HepG2 (cell line): ENCODE measurements around the gene TEAD4. TPM values are rescaled to one million over a fixed set of nuclear protein-coding genes. Genes with fewer than 3 reads are reported as not detected.

ENCODE experiments used
- ATAC-seq: fragments of 200-7000 bp; cut with Tn5 transposase; 3 replicates; pipeline ENCODE4 v1.9.1; 2020; ENCODE audit warnings: mild to moderate bottlenecking, moderate library complexity
- BruUV-seq: library from RNA; stranded (reverse); fragments of 400-500 nt; replicated peaks from 2 replicates; lab custom pipeline; 2021; lab: Mats Ljungman, UMichigan
- CTCF ChIA-PET: fragments of 300-600 bp; formaldehyde crosslinking; extraction: SDS; loops from one replicate; lab custom pipeline; 2021; ENCODE audit warnings: low total read pairs, inconsistent platforms, low intra/inter-chr PET ratio; lab: Yijun Ruan, JAX
- POLR2A ChIA-PET: fragments of 350-600 bp; sonication (Branson Sonifier 250); formaldehyde crosslinking; loops from one replicate; lab custom pipeline; 2020; ENCODE audit warnings: antibody characterized with exemption, inconsistent platforms; lab: Yijun Ruan, JAX
- DNase-seq: peaks from one replicate; pipeline ENCODE4 v3.0.0-alpha.2; 2015; ENCODE audit warnings: low spot score
- FAIRE-seq: peaks from 3 replicates; lab custom pipeline; 2011; peaks lifted over from hg19 to GRCh38; lab: Jason Lieb, UNC
- H2AFZ ChIP-seq: one replicate; pipeline ENCODE4 v1.6.1; 2011; ENCODE audit warnings: low read length, inconsistent platforms
- H3K27ac ChIP-seq: fragments of 300-600 bp; 3 replicates; pipeline ENCODE4 v1.8.0; 2011; ENCODE audit warnings: mixed run types, mild to moderate bottlenecking, mixed read lengths, low read length, inconsistent platforms; ENCODE audit not compliant: insufficient read depth; ENCODE audit errors: extremely low read length
- H3K27me3 ChIP-seq, 2 experiments: fragments of 200-600 bp in 1 of 2; 2 replicates in 1 of 2; 3 replicates in 1 of 2; pipeline versions ENCODE4 v1.6.0 to v1.8.0; 2011; ENCODE audit warnings: low read length in 2 of 2, mild to moderate bottlenecking in 2 of 2, moderate library complexity in 2 of 2, inconsistent platforms in 1 of 2; ENCODE audit not compliant: insufficient read depth in 2 of 2, control insufficient read depth in 1 of 2
- H3K36me3 ChIP-seq, 2 experiments: fragments of 200-600 bp in 1 of 2; replicated peaks in 1 of 2; 2 replicates in 1 of 2; 3 replicates in 1 of 2; pipeline versions ENCODE4 v1.5.1 to v1.8.0; 2011; ENCODE audit warnings: low read length in 2 of 2, inconsistent platforms in 1 of 2; ENCODE audit not compliant: insufficient read depth in 2 of 2, control insufficient read depth in 1 of 2
- H3K4me1 ChIP-seq: 2 replicates; pipeline ENCODE4 v1.5.1; 2012; ENCODE audit warnings: low read length, inconsistent platforms; ENCODE audit not compliant: insufficient read depth
- H3K4me2 ChIP-seq: 2 replicates; pipeline ENCODE4 v1.6.0; 2011; ENCODE audit warnings: low read depth, low read length, inconsistent platforms
- H3K4me3 ChIP-seq, 3 experiments: fragments of 200-600 bp in 1 of 3; sonication (generic), shearing (Covaris generic) in 1 of 3; replicated peaks in 1 of 3; 2 replicates each; pipeline ENCODE4 v1.5.1; 2011 to 2016; ENCODE audit warnings: low read length in 3 of 3, inconsistent platforms in 2 of 3, low read depth in 2 of 3, mild to moderate bottlenecking in 2 of 3, control low read depth in 1 of 3, mixed read lengths in 1 of 3; ENCODE audit not compliant: insufficient read depth in 1 of 3
- H3K79me2 ChIP-seq: one replicate; pipeline ENCODE4 v1.6.1; 2011; ENCODE audit warnings: low read length, inconsistent platforms; ENCODE audit not compliant: insufficient read depth
- H3K9ac ChIP-seq: 2 replicates; pipeline ENCODE4 v1.6.0; 2011; ENCODE audit warnings: mild to moderate bottlenecking, low read depth, low read length, inconsistent platforms; ENCODE audit not compliant: insufficient read depth
- H3K9me3 ChIP-seq: 2 replicates; pipeline ENCODE4 v1.5.1; 2012; ENCODE audit warnings: mild to moderate bottlenecking, low read length
- H4K20me1 ChIP-seq: 2 replicates; pipeline ENCODE4 v1.6.0; 2011; ENCODE audit warnings: inconsistent platforms, mild to moderate bottlenecking, low read length, moderate library complexity; ENCODE audit not compliant: insufficient read depth
- CEBPG ChIP-seq: IDR thresholded peaks from 2 replicates; pipeline ENCODE4 v1.6.1; 2016
- EZH2 ChIP-seq: conservative IDR thresholded peaks from 2 replicates; pipeline ENCODE4 v1.6.1; 2012; ENCODE audit warnings: mild to moderate bottlenecking, low read depth, low read length, moderate library complexity
- FOXP4 ChIP-seq: sonication (generic); formaldehyde crosslinking; IDR thresholded peaks from 2 replicates; pipeline ENCODE4 v1.4.0; 2020; ENCODE audit warnings: missing genetic modification reagents
- GATA4 ChIP-seq: sonication (generic); IDR thresholded peaks from 2 replicates; pipeline ENCODE4 v1.6.1; 2016; ENCODE audit warnings: antibody characterized with exemption, low read depth, borderline replicate concordance
- KAT2B ChIP-seq: fragments of 150-350 bp; IDR thresholded peaks from 2 replicates; pipeline ENCODE4 v1.6.1; 2014; ENCODE audit warnings: low read depth, low read length, borderline replicate concordance
- MAZ ChIP-seq, 2 experiments: sonication (generic) in 1 of 2; formaldehyde crosslinking in 1 of 2; IDR thresholded peaks; 2 replicates each; pipeline versions ENCODE4 v1.5.0 to v1.6.1; 2012 to 2020; ENCODE audit warnings: low read depth in 2 of 2, mild to moderate bottlenecking in 2 of 2, borderline replicate concordance in 1 of 2, improper control_type of control experiment in 1 of 2, low read length in 1 of 2, missing genetic modification reagents in 1 of 2, moderate library complexity in 1 of 2
- MEF2D ChIP-seq: sonication (generic); formaldehyde crosslinking; IDR thresholded peaks from 2 replicates; pipeline ENCODE4 v1.5.1; 2020; ENCODE audit warnings: mild to moderate bottlenecking, missing genetic modification reagents
- MTA1 ChIP-seq: sonication (generic); formaldehyde crosslinking; IDR thresholded peaks from 2 replicates; pipeline ENCODE4 v1.4.0; 2020; ENCODE audit warnings: missing genetic modification reagents, mild to moderate bottlenecking, borderline replicate concordance
- PHF21A ChIP-seq: sonication (generic); formaldehyde crosslinking; IDR thresholded peaks from 2 replicates; pipeline ENCODE4 v1.5.0; 2020; ENCODE audit warnings: mild to moderate bottlenecking, missing genetic modification reagents
- PRPF4 ChIP-seq: fragments of 200-400 bp; formaldehyde crosslinking; IDR thresholded peaks from 2 replicates; pipeline ENCODE4 v1.6.1; 2016; ENCODE audit warnings: low read length, low read depth; ENCODE audit not compliant: poor library complexity, severe bottlenecking
- RBM22 ChIP-seq: fragments of 200-400 bp; formaldehyde crosslinking; optimal IDR thresholded peaks from 2 replicates; pipeline ENCODE3; 2017; ENCODE audit warnings: mild to moderate bottlenecking, low read length, moderate library complexity
- SALL1 ChIP-seq: sonication (generic); formaldehyde crosslinking; IDR thresholded peaks from 2 replicates; pipeline ENCODE4 v1.8.0; 2022; ENCODE audit warnings: mild to moderate bottlenecking, missing genetic modification reagents
- SKIL ChIP-seq: sonication (generic); formaldehyde crosslinking; IDR thresholded peaks from 2 replicates; pipeline ENCODE4 v1.8.0; 2022; ENCODE audit warnings: missing genetic modification reagents, mild to moderate bottlenecking, moderate library complexity, borderline replicate concordance
- SOX5 ChIP-seq: IDR thresholded peaks from 2 replicates; pipeline ENCODE4 v1.6.1; 2016; ENCODE audit warnings: borderline replicate concordance
- SP5 ChIP-seq: IDR thresholded peaks from 2 replicates; pipeline ENCODE4 v1.6.1; 2016; ENCODE audit warnings: low read depth, borderline replicate concordance
- TERF1 ChIP-seq: sonication (generic); formaldehyde crosslinking; IDR thresholded peaks from 2 replicates; pipeline ENCODE4 v1.8.0; 2022; ENCODE audit warnings: mild to moderate bottlenecking, missing genetic modification reagents, moderate library complexity
- ZNF576 ChIP-seq: sonication (generic); formaldehyde crosslinking; IDR thresholded peaks from 2 replicates; pipeline ENCODE4 v1.4.0; 2020; ENCODE audit warnings: mild to moderate bottlenecking, missing genetic modification reagents
- ZSCAN22 ChIP-seq: sonication (generic); formaldehyde crosslinking; IDR thresholded peaks from 2 replicates; pipeline ENCODE4 v1.4.0; 2020; ENCODE audit warnings: mild to moderate bottlenecking, missing genetic modification reagents
- WGBS: methylation state at CpG from one replicate; pipeline ENCODE4 v1.1.6; 2017; ENCODE audit warnings: low lambda C conversion rate; 5-methylcytosine and 5-hydroxymethylcytosine counted together
- in situ Hi-C: cut with HindIII; loops from 2 replicates; pipeline ENCODE4 v1.10.0; 2017; ENCODE audit warnings: low pct_unique_long_range_greater_than_20kb; ENCODE audit not compliant: extremely low pct_ligation_motif_present
- intact Hi-C: fragments of 100-400 bp; cut with micrococcal nuclease; formaldehyde crosslinking; loops from one replicate; pipeline ENCODE4 v1.10.0; 2022; ENCODE audit not compliant: unreplicated experiment
- polyA plus RNA-seq, 8 experiments: library from polyadenylated mRNA; depleted of rRNA in 3 of 8; stranded (reverse) in 7 of 8; unstranded in 1 of 8; fragments of >200 nt; fragmentation: Illumina TruSeq in 4 of 8; extraction: Trizol in 4 of 8; gene quantifications; 2 replicates each; pipeline versions ENCODE4 v1.2.1 to v1.2.3, GENCODE V29; 2011 to 2016; ENCODE audit warnings: low read depth in 4 of 8, missing spikeins in 1 of 8, mixed read lengths in 1 of 8; ENCODE audit not compliant: insufficient read depth in 1 of 8
- total RNA-seq, 5 experiments: library from RNA; depleted of rRNA; stranded (reverse); fragments of >200 nt; fragmentation: Illumina TruSeq; extraction: Trizol; gene quantifications; 2 replicates each; pipeline ENCODE4 v1.2.3, GENCODE V29; 2016; ENCODE audit warnings: low read depth in 1 of 5

The TEAD4 gene
- total and polyA plus RNA-seq, 2 of the 13 experiments (the other 11 are each of a cell fraction or from before 2014, with no cell fraction given) = 45.0 to 69.4 TPM

- ATAC-seq = peak; percentile 33
- Histone ChIP-seq H3K4me2 (peak overlapping the region; percentile 98), H3K9me3 (no peaks in the 10 kb centered on the region), H3K36me3 (peaks cover 3 to 8% of the 10 kb centered on the region in 2 experiments; a peak in 3 of 5 replicates), H3K27me3 (no peaks in the 10 kb centered on the region), H3K4me3 (peak overlapping the region; percentile 63 to 85 (median 63)), H3K9ac (peak overlapping the region; percentile 85), H3K79me2 (peaks cover 67% of the 10 kb centered on the region), H3K27ac (peak overlapping the region; percentile 96), H3K4me1 (peaks cover 60% of the 10 kb centered on the region), H2AFZ (no peak overlapping the region), H4K20me1 (peaks cover 10% of the 10 kb centered on the region; the same call in 1 of the 2 replicates)
- CTCF ChIA-PET = no interaction called here
- in situ Hi-C loops (no loop called here), intact Hi-C loops (loop anchor here (5.0 kb wide), 3 partner anchors 68 to 117 kb away; partner anchors contain the start of gene TULP3)
- FAIRE-seq = peak; percentile 46
- no TSS peak for BruUV-seq
- peak; percentile 78 for DNase-seq
- 2% methylated on average over 11 of the region's 15 CpGs for WGBS
- POLR2A ChIA-PET = interaction anchor here (1.0 to 1.6 kb wide), 3 partner anchors 13 to 151 kb away, joined by 4 to 6 read pairs (median 6); partner anchors contain the start of genes ITFG2 and TULP3
- TF ChIP-seq FOXP4 (CRISPR knock-in tag) (peak; percentile 70), ZNF576 (CRISPR knock-in tag) (no peak), GATA4 (peak; percentile 39; the same call in 1 of the 2 replicates), PHF21A (CRISPR knock-in tag) (peak; percentile 46; the same call in 1 of the 2 replicates), MAZ (IDR thresholded peaks at IDR 0.05; ENCODE audit: borderline replicate concordance, low read depth, low read length) (peak; percentile 55; the same call in 1 of the 2 replicates), MAZ (CRISPR knock-in tag; IDR thresholded peaks at IDR 0.05; ENCODE audit: low read depth) (no peak), PRPF4 (no peak), SP5 (peak; percentile 71), SALL1 (CRISPR knock-in tag) (0 out of 2 replicates have a peak, but pooled peaks have one; percentile 39), MEF2D (no peak; the same call in 1 of the 2 replicates), EZH2 (no peak), SOX5 (CRISPR knock-in tag) (peak; percentile 80; the same call in 1 of the 2 replicates), MTA1 (CRISPR knock-in tag) (no peak), SKIL (CRISPR knock-in tag) (0 out of 2 replicates have a peak, but pooled peaks have one; percentile 37), RBM22 (peak; percentile 56), KAT2B (no peak), ZSCAN22 (CRISPR knock-in tag) (no peak), TERF1 (CRISPR knock-in tag) (no peak), CEBPG (CRISPR knock-in tag) (peak; percentile 24; the same call in 1 of the 2 replicates)
Measured at GRCh38 chr12:2963760-2964292, 4.6 kb downstream of the TEAD4 start.
